ENCODE data around the gene PHLDA1.

DNA sequence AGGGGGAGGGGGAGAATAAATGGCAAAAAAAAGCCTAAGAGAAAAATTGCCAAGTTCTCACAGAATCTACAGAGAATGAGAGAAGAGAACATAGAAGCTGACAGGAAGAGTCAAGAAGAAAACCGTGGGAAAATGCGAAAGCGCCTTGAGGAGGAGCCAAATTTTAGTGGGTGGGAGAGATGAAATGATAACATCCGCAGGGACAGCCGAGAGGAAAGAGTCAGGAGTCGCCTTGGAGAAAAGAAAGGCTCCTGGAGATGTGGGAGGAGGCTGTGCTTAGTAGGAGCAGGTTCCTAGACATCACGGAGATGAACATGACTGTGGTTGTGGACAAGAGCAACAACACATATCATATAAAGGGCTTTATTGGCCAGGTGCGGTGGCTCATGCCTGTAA is 49.4 kb downstream of the PHLDA1 start:
- TF ChIP-seq, protein P1, sequence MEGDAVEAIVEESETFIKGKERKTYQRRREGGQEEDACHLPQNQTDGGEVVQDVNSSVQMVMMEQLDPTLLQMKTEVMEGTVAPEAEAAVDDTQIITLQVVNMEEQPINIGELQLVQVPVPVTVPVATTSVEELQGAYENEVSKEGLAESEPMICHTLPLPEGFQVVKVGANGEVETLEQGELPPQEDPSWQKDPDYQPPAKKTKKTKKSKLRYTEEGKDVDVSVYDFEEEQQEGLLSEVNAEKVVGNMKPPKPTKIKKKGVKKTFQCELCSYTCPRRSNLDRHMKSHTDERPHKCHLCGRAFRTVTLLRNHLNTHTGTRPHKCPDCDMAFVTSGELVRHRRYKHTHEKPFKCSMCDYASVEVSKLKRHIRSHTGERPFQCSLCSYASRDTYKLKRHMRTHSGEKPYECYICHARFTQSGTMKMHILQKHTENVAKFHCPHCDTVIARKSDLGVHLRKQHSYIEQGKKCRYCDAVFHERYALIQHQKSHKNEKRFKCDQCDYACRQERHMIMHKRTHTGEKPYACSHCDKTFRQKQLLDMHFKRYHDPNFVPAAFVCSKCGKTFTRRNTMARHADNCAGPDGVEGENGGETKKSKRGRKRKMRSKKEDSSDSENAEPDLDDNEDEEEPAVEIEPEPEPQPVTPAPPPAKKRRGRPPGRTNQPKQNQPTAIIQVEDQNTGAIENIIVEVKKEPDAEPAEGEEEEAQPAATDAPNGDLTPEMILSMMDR (IDR thresholded peaks at IDR 0.05) = no peak
- TF ChIP-seq ZFX (IDR thresholded peaks at IDR 0.05; ENCODE audit: borderline replicate concordance) = no peak
